Measurements from ENCODE around the gene TNNC1.

DNA sequence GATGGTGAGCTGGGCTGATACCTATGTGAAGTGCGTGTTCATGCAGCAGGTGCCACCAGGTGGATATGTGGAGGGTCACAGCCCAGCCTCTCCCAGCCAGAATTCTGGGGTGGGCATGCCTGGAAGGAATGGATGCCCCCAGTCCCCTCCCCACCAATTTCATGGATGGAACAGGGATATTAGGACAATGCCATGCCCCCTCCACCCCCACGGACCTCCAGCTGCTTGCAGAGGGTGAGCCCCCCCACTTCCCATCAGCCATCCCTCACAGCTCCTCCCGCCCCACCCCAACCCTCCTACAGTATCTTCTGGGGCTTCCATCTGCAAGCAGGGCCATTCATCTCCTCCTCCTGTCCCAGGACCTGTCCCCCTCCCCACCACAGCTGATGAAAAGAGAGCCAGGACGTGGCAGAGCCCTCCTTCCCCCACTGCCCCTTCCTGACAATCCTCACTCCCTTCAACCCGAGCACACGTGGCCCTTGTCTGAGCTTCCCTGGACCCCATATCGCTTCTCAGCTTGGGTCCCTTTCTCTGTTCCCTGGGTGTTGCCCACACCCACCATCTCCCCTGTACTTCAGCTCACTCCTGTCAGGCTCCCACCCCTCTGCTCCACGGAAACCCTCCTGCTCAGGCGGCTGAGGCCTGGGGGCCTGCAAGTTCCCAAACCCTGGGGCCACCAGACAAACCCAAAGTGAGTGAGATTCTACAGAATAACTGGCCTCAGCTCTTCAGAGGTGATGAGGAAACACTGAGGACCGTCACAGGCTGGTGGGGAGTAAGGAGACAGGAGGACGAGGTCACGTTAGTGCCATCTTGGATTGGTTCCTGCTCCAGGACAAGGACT is 6.1 kb downstream of the TNNC1 start:
- TF ChIP-seq, protein P1, sequence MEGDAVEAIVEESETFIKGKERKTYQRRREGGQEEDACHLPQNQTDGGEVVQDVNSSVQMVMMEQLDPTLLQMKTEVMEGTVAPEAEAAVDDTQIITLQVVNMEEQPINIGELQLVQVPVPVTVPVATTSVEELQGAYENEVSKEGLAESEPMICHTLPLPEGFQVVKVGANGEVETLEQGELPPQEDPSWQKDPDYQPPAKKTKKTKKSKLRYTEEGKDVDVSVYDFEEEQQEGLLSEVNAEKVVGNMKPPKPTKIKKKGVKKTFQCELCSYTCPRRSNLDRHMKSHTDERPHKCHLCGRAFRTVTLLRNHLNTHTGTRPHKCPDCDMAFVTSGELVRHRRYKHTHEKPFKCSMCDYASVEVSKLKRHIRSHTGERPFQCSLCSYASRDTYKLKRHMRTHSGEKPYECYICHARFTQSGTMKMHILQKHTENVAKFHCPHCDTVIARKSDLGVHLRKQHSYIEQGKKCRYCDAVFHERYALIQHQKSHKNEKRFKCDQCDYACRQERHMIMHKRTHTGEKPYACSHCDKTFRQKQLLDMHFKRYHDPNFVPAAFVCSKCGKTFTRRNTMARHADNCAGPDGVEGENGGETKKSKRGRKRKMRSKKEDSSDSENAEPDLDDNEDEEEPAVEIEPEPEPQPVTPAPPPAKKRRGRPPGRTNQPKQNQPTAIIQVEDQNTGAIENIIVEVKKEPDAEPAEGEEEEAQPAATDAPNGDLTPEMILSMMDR (IDR thresholded peaks at IDR 0.05 in 4 of 5, conservative IDR thresholded peaks at IDR 0.05 in 1 of 5) = no peak
- TF ChIP-seq POLR2A (IDR thresholded peaks at IDR 0.05) = no peak
